ENCODE measurements around the gene PLCG2.

Gene PLCG2

DNA sequence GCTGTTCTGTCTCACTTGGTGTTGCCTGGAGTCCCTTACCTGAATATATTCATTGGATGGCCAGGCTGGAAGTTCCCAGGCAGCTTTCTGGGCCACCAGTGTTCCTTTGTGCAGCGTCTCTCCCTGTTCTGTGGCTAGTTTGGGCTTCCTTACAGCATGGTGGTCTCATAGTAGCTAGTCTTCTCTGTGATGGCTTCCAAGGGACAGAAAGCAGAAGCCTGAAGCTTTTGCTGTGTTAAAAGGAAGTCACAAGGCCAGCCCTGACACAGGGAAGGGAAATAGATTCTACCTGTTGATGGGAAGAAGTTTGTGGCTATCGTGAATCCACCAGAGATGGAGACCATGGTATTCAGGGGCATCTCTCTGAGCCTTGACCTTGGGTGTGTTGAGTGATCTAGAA lies 34.6 kb downstream of the PLCG2 start:
- TF ChIP-seq SPI1 (IDR thresholded peaks at IDR 0.05; ENCODE audit: borderline replicate concordance, low read depth) (peak; percentile 64; the same call in 1 of the 2 replicates), POLR2AphosphoS5 (IDR thresholded peaks at IDR 0.05; ENCODE audit: low read depth) (no peak), GABPA (IDR thresholded peaks at IDR 0.05; ENCODE audit: low read depth) (no peak), REST (IDR thresholded peaks at IDR 0.05; ENCODE audit: insufficient replicate concordance, low read depth) (no peak)
- TF ChIP-seq, protein P1, sequence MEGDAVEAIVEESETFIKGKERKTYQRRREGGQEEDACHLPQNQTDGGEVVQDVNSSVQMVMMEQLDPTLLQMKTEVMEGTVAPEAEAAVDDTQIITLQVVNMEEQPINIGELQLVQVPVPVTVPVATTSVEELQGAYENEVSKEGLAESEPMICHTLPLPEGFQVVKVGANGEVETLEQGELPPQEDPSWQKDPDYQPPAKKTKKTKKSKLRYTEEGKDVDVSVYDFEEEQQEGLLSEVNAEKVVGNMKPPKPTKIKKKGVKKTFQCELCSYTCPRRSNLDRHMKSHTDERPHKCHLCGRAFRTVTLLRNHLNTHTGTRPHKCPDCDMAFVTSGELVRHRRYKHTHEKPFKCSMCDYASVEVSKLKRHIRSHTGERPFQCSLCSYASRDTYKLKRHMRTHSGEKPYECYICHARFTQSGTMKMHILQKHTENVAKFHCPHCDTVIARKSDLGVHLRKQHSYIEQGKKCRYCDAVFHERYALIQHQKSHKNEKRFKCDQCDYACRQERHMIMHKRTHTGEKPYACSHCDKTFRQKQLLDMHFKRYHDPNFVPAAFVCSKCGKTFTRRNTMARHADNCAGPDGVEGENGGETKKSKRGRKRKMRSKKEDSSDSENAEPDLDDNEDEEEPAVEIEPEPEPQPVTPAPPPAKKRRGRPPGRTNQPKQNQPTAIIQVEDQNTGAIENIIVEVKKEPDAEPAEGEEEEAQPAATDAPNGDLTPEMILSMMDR (IDR thresholded peaks at IDR 0.05; ENCODE audit: insufficient read depth, low read length), result no peak
- no peak for DNase-seq (ENCODE audit: low read depth in 1 of 2, low spot score in 1 of 2)
- H3K4me3 ChIP-seq (replicated peaks; ENCODE audit: insufficient read depth, low read length), result no peak overlapping the region
- peak overlapping the region; percentile 38 for H3K27ac ChIP-seq (replicated peaks)
- H3K27me3 ChIP-seq (ENCODE audit: insufficient read depth, poor library complexity, severe bottlenecking), result no peaks in the 10 kb centered on the region

- no peak for TF ChIP-seq POLR2AphosphoS5 (IDR thresholded peaks at IDR 0.05; ENCODE audit: low read depth)
- TF ChIP-seq, protein P1 (IDR thresholded peaks at IDR 0.05; ENCODE audit: insufficient read depth, low read length), result no peak
- no peak for TF ChIP-seq REST (IDR thresholded peaks at IDR 0.05; ENCODE audit: insufficient replicate concordance, low read depth)
- TF ChIP-seq SPI1 (IDR thresholded peaks at IDR 0.05; ENCODE audit: borderline replicate concordance, low read depth), result no peak
- TF ChIP-seq GABPA (IDR thresholded peaks at IDR 0.05; ENCODE audit: low read depth), result no peak
Measured at GRCh38 chr16:81814751-81815428, 35.8 kb downstream of the PLCG2 start.

DNA sequence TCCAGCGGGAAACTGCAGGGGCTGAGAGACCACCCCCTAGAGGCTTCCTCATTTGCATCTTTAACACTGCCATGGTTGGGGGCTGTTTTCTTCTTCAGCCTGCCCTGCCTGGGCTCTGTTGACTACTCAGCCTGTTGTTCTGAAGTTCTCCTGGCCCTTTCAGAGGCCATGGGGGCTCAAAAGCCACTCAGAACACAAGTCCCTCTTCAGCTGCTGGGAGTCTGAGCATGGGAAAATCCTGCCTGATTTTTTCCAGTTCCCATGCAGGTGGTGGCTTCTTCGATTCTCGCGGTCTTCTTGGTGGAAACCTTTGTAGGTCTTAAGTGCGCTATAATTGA lies 36.3 kb downstream of the PLCG2 start:
- no peak overlapping the region for H3K4me3 ChIP-seq (replicated peaks; ENCODE audit: insufficient read depth, low read length)
- TF ChIP-seq REST (IDR thresholded peaks at IDR 0.05; ENCODE audit: insufficient replicate concordance, low read depth) (no peak), GABPA (IDR thresholded peaks at IDR 0.05; ENCODE audit: low read depth) (no peak), SPI1 (IDR thresholded peaks at IDR 0.05; ENCODE audit: borderline replicate concordance, low read depth) (no peak), POLR2AphosphoS5 (IDR thresholded peaks at IDR 0.05; ENCODE audit: low read depth) (no peak)
- TF ChIP-seq, protein P1 (IDR thresholded peaks at IDR 0.05; ENCODE audit: insufficient read depth, low read length), result no peak
- no peaks in the 10 kb centered on the region for H3K27me3 ChIP-seq (ENCODE audit: insufficient read depth, poor library complexity, severe bottlenecking)
- DNase-seq (ENCODE audit: low read depth in 1 of 2, low spot score in 1 of 2), result no peak
- no peak overlapping the region for H3K27ac ChIP-seq (replicated peaks)

More at GRCh38 chr16:81814751-81815428, 35.8 kb downstream of the PLCG2 start:
- no peak overlapping the region for H3K4me3 ChIP-seq (replicated peaks; ENCODE audit: insufficient read depth, low read length)
- no peak overlapping the region for H3K27ac ChIP-seq (replicated peaks)
- DNase-seq (ENCODE audit: low read depth in 1 of 2, low spot score in 1 of 2), result no peak
- no peaks in the 10 kb centered on the region for H3K27me3 ChIP-seq (ENCODE audit: insufficient read depth, poor library complexity, severe bottlenecking)
